ENCODE results near the gene TLR6. TPM values are rescaled to one million over a fixed set of nuclear protein-coding genes. Genes with fewer than 3 reads are reported as not detected.

TLR6 gene
- total and polyA plus RNA-seq, 10 of the 15 experiments (the other 5 are each of a cell fraction or from before 2014, with no cell fraction given) = 1.1 to 49.4 (median 12.5) TPM

GRCh38 chr4:38794051-38794450 is 62.6 kb downstream of the TLR6 start:
- in situ Hi-C loops (cut with MboI) = no loop called here
- CTCF ChIA-PET = interaction anchor here (0.9 to 2.8 kb wide), 8 partner anchors 8 to 109 kb away, joined by 3 to 11 read pairs (median 3); partner anchors contain the start of gene TLR10

More at GRCh38 chr4:38794051-38794450, 62.6 kb downstream of the TLR6 start:
- BruUV-seq (replicated peaks) = no TSS peak
- ChIA-PET POLR2A (interaction anchor here (1.0 kb wide), 1 partner anchor 13 kb away, joined by 4 read pairs; no protein-coding TSS in a partner anchor), RAD21 (ENCODE audit: unreplicated experiment) (interaction anchor here (1.3 kb wide), 1 partner anchor 12 kb away, joined by 3 read pairs; the partner anchor contains the start of gene TLR10), SMC1A (ENCODE audit: uncharacterized antibody, unreplicated experiment) (interaction anchor here (1.0 to 13.9 kb wide), 3 partner anchors 8 to 24 kb away, joined by 3 to 278 read pairs (median 107); partner anchors contain the start of genes TLR1 and TLR10)
- Histone ChIP-seq H3K4me1 (ENCODE audit: control insufficient read depth, insufficient read depth, low read length) (peaks cover 5% of the 10 kb centered on the region; the same call in 1 of the 2 replicates), H3K27me3 (replicated peaks in 1 of 2; ENCODE audit: control insufficient read depth in 2 of 2, insufficient read depth in 2 of 2, low read length in 1 of 2) (no peaks in the 10 kb centered on the region), H3K36me3 (ENCODE audit: control insufficient read depth in 2 of 2, insufficient read depth in 2 of 2, low read length in 1 of 2) (peaks cover 0 to 19% of the 10 kb centered on the region in 2 experiments; a peak in 3 of 4 replicates), H3K79me2 (ENCODE audit: control insufficient read depth, insufficient read depth, low read length) (no peaks in the 10 kb centered on the region), H3K27ac (ENCODE audit: control insufficient read depth, insufficient read depth) (no peak overlapping the region), H3K9me3 (replicated peaks; ENCODE audit: control insufficient read depth, insufficient read depth, low read length) (peaks cover 32% of the 10 kb centered on the region), H3K9ac (ENCODE audit: control insufficient read depth, insufficient read depth, low read length) (no peak overlapping the region), H3K4me2 (ENCODE audit: control insufficient read depth, insufficient read depth) (no peak overlapping the region), H4K20me1 (ENCODE audit: control insufficient read depth, insufficient read depth) (no peaks in the 10 kb centered on the region), H3K4me3 (no peak overlapping the region), H2AFZ (ENCODE audit: control insufficient read depth, low read depth, low read length) (no peak overlapping the region)
- no peak for ATAC-seq
- TF ChIP-seq MEF2B (IDR thresholded peaks at IDR 0.05; ENCODE audit: partially characterized antibody, poor library complexity, severe bottlenecking) = no peak
- TF ChIP-seq PRDM15 (CRISPR knock-in tag; IDR thresholded peaks at IDR 0.05) = no peak
- no peak for TF ChIP-seq IRF4 (IDR thresholded peaks at IDR 0.05; ENCODE audit: low read depth, low read length)
- no peak for FAIRE-seq
- intact Hi-C loops (cut with micrococcal nuclease; ENCODE audit: unreplicated experiment) = no loop called here
- WGBS (ENCODE audit: insufficient coverage, insufficient replicate concordance, low lambda C conversion rate, missing lambda C conversion rate) = 98% methylated on average over 2 of the region's 2 CpGs
- no peak for DNase-seq (ENCODE audit: low read depth, low spot score)
